GM12878 (cell line): ENCODE measurements around the gene LCA5. TPM values are rescaled to one million over a fixed set of nuclear protein-coding genes. Genes with fewer than 3 reads are reported as not detected.

Experiments
- ATAC-seq: fragments of 200-7000 bp; cut with Tn5 transposase; 3 replicates; pipeline ENCODE4 v1.9.1; 2020; ENCODE audit warnings: mild to moderate bottlenecking, moderate library complexity
- BruUV-seq: library from RNA; stranded (reverse); fragments of 400-500 nt; replicated peaks from 2 replicates; lab custom pipeline; 2021; lab: Mats Ljungman, UMichigan
- CTCF ChIA-PET: fragments of 300-600 bp; sonication (Branson Sonifier 250); formaldehyde crosslinking; extraction: SDS; loops from one replicate; lab custom pipeline; 2021; ENCODE audit warnings: inconsistent platforms; lab: Yijun Ruan, JAX
- POLR2A ChIA-PET: fragments of 350-600 bp; formaldehyde crosslinking; extraction: SDS; loops from one replicate; lab custom pipeline; 2021; ENCODE audit warnings: inconsistent platforms; lab: Charles Lee
- RAD21 ChIA-PET: fragments of 300-600 bp; sonication (Branson Sonifier 250); formaldehyde crosslinking; loops from one replicate; lab custom pipeline; 2023; ENCODE audit warnings: antibody characterized with exemption; ENCODE audit not compliant: unreplicated experiment; lab: Charles Lee
- SMC1A ChIA-PET: fragments of 300-600 bp; sonication (Branson Sonifier 250); formaldehyde crosslinking; loops from one replicate; lab custom pipeline; 2023; ENCODE audit not compliant: unreplicated experiment, uncharacterized antibody; lab: Charles Lee
- DNase-seq: peaks from one replicate; pipeline ENCODE4 v3.0.0-alpha.2; 2011; ENCODE audit warnings: low read depth, low spot score
- FAIRE-seq: peaks from 3 replicates; lab custom pipeline; 2011; peaks lifted over from hg19 to GRCh38; lab: Jason Lieb, UNC
- H2AFZ ChIP-seq: 2 replicates; pipeline ENCODE4 v1.6.0; 2011; ENCODE audit warnings: low read depth, low read length, control low read depth; ENCODE audit not compliant: control insufficient read depth
- H3K27ac ChIP-seq: 2 replicates; pipeline ENCODE4 v1.5.1; 2011; ENCODE audit warnings: control low read depth; ENCODE audit not compliant: control insufficient read depth, insufficient read depth
- H3K27me3 ChIP-seq, 2 experiments: replicated peaks in 1 of 2; 2 replicates each; pipeline versions ENCODE4 v1.6.0 to v1.6.1; 2011; ENCODE audit warnings: low read length in 1 of 2; ENCODE audit not compliant: control insufficient read depth in 2 of 2, insufficient read depth in 2 of 2
- H3K36me3 ChIP-seq, 2 experiments: 2 replicates each; pipeline ENCODE4 v1.5.1; 2011; ENCODE audit warnings: low read length in 1 of 2; ENCODE audit not compliant: control insufficient read depth in 2 of 2, insufficient read depth in 2 of 2
- H3K4me1 ChIP-seq: 2 replicates; pipeline ENCODE4 v1.6.1; 2011; ENCODE audit warnings: mild to moderate bottlenecking, low read length, moderate library complexity, mixed read lengths; ENCODE audit not compliant: control insufficient read depth, insufficient read depth
- H3K4me2 ChIP-seq: 2 replicates; pipeline ENCODE4 v1.6.0; 2011; ENCODE audit warnings: control low read depth; ENCODE audit not compliant: control insufficient read depth, insufficient read depth
- H3K4me3 ChIP-seq: fragments of 200-600 bp; sonication (generic); 2 replicates; pipeline ENCODE4 v1.5.1; 2016
- H3K79me2 ChIP-seq: 2 replicates; pipeline ENCODE4 v1.6.0; 2011; ENCODE audit warnings: low read length; ENCODE audit not compliant: control insufficient read depth, insufficient read depth
- H3K9ac ChIP-seq: 2 replicates; pipeline ENCODE4 v1.8.0; 2011; ENCODE audit warnings: low read length, control low read depth, mixed read lengths; ENCODE audit not compliant: control insufficient read depth, insufficient read depth
- H3K9me3 ChIP-seq: replicated peaks from 3 replicates; pipeline ENCODE4 v1.5.1; 2011; ENCODE audit warnings: mild to moderate bottlenecking, low read length; ENCODE audit not compliant: control insufficient read depth, insufficient read depth
- H4K20me1 ChIP-seq: 2 replicates; pipeline ENCODE4 v1.6.0; 2011; ENCODE audit not compliant: control insufficient read depth, insufficient read depth
- CREB1 ChIP-seq: IDR thresholded peaks from 2 replicates; pipeline ENCODE4 v1.6.1; 2012; ENCODE audit warnings: low read depth, mild to moderate bottlenecking, inconsistent platforms
- IRF5 ChIP-seq: fragments of 450-650 bp; IDR thresholded peaks from 2 replicates; pipeline ENCODE4 v1.6.1; 2017; ENCODE audit warnings: borderline replicate concordance
- JUND ChIP-seq: IDR thresholded peaks from 2 replicates; pipeline ENCODE4 v1.6.1; 2012; ENCODE audit warnings: low read depth, mild to moderate bottlenecking, low read length, improper control_type of control experiment, moderate library complexity
- KAT2A ChIP-seq: conservative IDR thresholded peaks from 2 replicates; pipeline ENCODE4 v1.6.1; 2011; ENCODE audit warnings: low read depth, low read length; ENCODE audit not compliant: control insufficient read depth
- MAX ChIP-seq: IDR thresholded peaks from 2 replicates; pipeline ENCODE4 v1.6.1; 2012; ENCODE audit warnings: low read depth, low read length, improper control_type of control experiment
- RAD51 ChIP-seq: fragments of 450-650 bp; IDR thresholded peaks from 2 replicates; pipeline ENCODE4 v1.6.1; 2016; ENCODE audit warnings: moderate library complexity, mild to moderate bottlenecking, inconsistent platforms
- SKIL ChIP-seq: fragments of 450-650 bp; IDR thresholded peaks from 2 replicates; pipeline ENCODE4 v1.6.1; 2017; ENCODE audit warnings: mild to moderate bottlenecking, low read depth, inconsistent platforms; ENCODE audit not compliant: poor library complexity, severe bottlenecking
- SREBF2 ChIP-seq: IDR thresholded peaks from 2 replicates; pipeline ENCODE4 v1.6.1; 2012; ENCODE audit warnings: mild to moderate bottlenecking, low read length
- ZBTB11 ChIP-seq: fragments of 450-650 bp; formaldehyde crosslinking; IDR thresholded peaks from 2 replicates; pipeline ENCODE4 v1.5.0; 2022; ENCODE audit warnings: mild to moderate bottlenecking, missing genetic modification characterization
- ZNF687 ChIP-seq: fragments of 450-650 bp; IDR thresholded peaks from 2 replicates; pipeline ENCODE4 v1.6.1; 2017; ENCODE audit warnings: mild to moderate bottlenecking, moderate library complexity
- WGBS: methylation state at CpG from one replicate; pipeline ENCODE4 v1.1.6; 2016; ENCODE audit warnings: low lambda C conversion rate; ENCODE audit not compliant: insufficient replicate concordance, insufficient coverage; ENCODE audit errors: missing lambda C conversion rate; 5-methylcytosine and 5-hydroxymethylcytosine counted together
- in situ Hi-C: fragments of 300-500 bp; cut with MboI; formaldehyde crosslinking; loops from 9 replicates; pipeline ENCODE4 v1.14.3; 2018; ENCODE audit warnings: mixed read lengths
- intact Hi-C: fragments of 100-400 bp; cut with micrococcal nuclease; formaldehyde crosslinking; loops from one replicate; pipeline ENCODE4 v1.14.2; 2022; ENCODE audit not compliant: unreplicated experiment
- polyA plus RNA-seq, 11 experiments: library from polyadenylated mRNA; depleted of rRNA in 4 of 11; unstranded in 6 of 11; stranded (reverse) in 5 of 11; fragments of >200 nt; fragmentation: Nextera tagmentation in 4 of 11; fragmentation: Illumina TruSeq in 1 of 11; extraction: Ambion mirVana in 4 of 11; extraction: Trizol in 1 of 11; gene quantifications; 1 replicate in 1 of 11; 2 replicates in 10 of 11; pipeline versions ENCODE4 v1.2.1 to v1.2.3, GENCODE V29; 2011 to 2016; ENCODE audit warnings: inconsistent platforms in 2 of 11, missing spikeins in 2 of 11, low read depth in 1 of 11
- total RNA-seq, 4 experiments: library from RNA; depleted of rRNA in 3 of 4; stranded (reverse); fragments of >200 nt in 3 of 4; fragmentation: Illumina TruSeq in 1 of 4; extraction: Trizol in 1 of 4; gene quantifications; 2 replicates each; pipeline versions ENCODE4 v1.2.1 to v1.2.3, GENCODE V29; 2013 to 2021

LCA5 gene
- total and polyA plus RNA-seq, 10 of the 15 experiments (the other 5 are each of a cell fraction or from before 2014, with no cell fraction given) = 0.13 to 0.45 (median 0.27) TPM

- RAD21 ChIA-PET = no interaction called here
- DNase-seq (no peak), ATAC-seq (no peak), FAIRE-seq (no peak)
- in situ Hi-C loops = no loop called here
- intact Hi-C loops = no loop called here
- Histone ChIP-seq H3K36me3 (no peaks in the 10 kb centered on the region), H3K4me3 (no peak overlapping the region), H3K9ac (no peak overlapping the region), H3K79me2 (no peaks in the 10 kb centered on the region), H3K27me3 (no peaks in the 10 kb centered on the region), H2AFZ (no peak overlapping the region), H3K4me2 (no peak overlapping the region), H3K9me3 (no peaks in the 10 kb centered on the region), H3K4me1 (no peaks in the 10 kb centered on the region), H3K27ac (no peak overlapping the region), H4K20me1 (no peaks in the 10 kb centered on the region)
- SMC1A ChIA-PET = no interaction called here
- no TSS peak for BruUV-seq
- TF ChIP-seq KAT2A (no peak), RAD51 (no peak), ZBTB11 (CRISPR knock-in tag) (no peak), MAX (no peak), SREBF2 (no peak), CREB1 (no peak), IRF5 (no peak), JUND (no peak), SKIL (no peak), ZNF687 (no peak)
- 95% methylated on average over 3 of the region's 3 CpGs for WGBS
- POLR2A ChIA-PET = no interaction called here
- CTCF ChIA-PET = no interaction called here
Observed at GRCh38 chr6:79522609-79523008, 14.6 kb downstream of the LCA5 start.
